GM19455 (cell line): ENCODE measurements around the gene IRF7.

Source experiments
- ATAC-seq: cut with Tn5 transposase; IDR thresholded peaks from one replicate; pipeline ENCODE4 v1.9.1; 2021; ENCODE audit not compliant: unreplicated experiment

Gene IRF7

DNA sequence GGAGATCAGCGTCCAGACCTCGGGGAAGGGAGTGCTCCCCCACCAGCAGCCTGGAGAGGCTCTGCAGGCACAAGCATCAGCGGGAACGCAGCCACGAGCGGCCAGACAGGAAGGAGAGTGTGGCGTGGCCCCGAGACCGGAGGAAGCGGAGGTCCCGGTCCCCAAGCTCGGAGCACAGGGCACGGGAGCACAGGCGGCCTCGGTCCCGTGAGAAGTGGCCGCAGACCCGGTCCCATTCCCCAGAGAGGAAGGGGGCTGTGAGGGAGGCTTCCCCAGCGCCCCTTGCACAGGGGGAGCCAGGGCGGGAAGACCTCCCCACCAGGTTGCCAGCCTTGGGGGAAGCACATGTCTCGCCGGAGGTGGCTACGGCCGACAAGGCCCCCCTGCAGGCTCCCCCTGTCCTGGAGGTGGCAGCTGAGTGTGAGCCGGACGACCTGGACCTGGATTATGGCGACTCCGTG lies 6.9 kb downstream of the IRF7 start:
- ATAC-seq = no peak

DNA sequence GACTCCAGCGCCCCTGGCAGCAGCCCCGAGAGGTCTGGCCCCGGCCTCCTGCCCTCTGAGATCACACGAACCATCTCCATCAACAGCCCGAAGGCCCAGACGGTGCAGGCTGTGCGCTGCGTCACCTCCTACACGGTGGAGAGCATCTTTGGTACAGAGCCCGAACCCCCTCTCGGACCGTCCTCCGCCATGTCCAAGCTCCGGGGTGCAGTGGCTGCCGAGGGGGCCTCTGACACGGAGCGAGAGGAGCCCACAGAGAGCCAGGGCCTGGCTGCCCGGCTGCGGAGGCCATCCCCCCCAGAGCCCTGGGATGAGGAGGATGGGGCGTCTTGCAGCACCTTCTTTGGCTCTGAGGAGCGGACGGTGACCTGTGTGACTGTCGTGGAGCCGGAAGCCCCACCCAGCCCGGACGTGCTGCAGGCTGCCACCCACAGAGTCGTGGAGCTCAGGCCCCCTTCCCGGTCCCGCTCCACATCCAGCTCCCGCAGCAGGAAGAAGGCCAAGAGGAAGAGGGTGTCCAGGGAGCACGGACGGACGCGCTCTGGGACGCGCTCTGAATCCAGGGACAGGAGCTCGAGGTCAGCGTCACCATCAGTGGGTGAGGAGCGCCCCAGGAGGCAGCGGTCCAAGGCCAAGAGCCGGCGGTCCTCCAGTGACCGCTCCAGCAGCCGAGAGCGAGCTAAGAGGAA lies 7.6 kb downstream of the IRF7 start:
- no peak for ATAC-seq

DNA sequence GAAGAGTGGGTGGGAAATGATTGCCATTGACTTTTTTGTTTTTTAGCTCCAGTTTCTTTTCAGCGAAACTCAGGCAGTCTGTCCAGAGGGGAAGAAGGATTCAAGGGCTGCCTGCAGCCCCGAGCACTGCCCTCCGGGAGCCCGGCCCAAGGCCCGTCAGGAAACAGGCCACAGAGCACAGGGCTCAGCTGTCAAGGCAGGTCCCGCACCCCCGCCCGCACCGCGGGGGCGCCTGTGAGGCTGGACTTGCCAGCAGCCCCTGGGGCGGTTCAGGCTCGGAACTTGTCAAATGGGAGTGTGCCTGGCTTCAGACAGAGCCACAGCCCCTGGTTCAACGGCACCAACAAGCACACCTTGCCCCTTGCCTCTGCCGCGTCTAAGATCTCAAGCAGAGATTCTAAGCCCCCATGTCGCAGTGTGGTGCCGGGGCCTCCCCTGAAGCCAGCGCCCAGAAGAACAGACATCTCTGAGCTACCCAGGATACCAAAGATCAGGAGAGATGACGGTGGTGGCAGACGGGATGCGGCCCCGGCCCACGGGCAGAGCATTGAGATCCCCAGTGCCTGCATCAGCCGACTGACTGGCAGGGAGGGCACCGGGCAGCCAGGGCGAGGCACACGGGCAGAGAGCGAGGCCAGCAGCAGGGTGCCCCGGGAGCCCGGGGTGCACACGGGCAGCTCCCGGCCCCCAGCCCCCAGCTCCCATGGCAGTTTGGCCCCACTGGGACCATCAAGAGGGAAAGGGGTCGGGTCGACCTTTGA lies 8.6 kb downstream of the IRF7 start:
- no peak for ATAC-seq

DNA sequence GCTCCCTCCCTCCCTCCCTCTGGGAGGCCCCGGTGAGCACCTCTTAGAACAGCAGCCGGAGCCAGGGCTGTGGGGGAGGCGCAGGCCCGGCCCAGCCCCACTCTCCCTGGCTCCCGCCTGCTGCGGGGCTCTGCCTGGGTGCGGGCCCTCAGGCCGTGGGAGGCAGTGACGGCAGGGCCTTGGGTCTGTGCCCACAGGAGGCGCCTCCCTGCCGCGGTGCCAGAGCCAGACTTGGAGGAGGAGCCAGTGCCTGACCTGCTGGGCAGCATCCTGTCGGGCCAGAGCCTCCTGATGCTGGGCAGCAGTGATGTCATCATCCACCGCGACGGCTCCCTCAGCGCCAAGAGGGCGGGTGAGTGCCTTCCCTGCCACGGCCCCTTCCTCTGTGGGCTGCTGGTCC lies 9.5 kb downstream of the IRF7 start:
- ATAC-seq = no peak

DNA sequence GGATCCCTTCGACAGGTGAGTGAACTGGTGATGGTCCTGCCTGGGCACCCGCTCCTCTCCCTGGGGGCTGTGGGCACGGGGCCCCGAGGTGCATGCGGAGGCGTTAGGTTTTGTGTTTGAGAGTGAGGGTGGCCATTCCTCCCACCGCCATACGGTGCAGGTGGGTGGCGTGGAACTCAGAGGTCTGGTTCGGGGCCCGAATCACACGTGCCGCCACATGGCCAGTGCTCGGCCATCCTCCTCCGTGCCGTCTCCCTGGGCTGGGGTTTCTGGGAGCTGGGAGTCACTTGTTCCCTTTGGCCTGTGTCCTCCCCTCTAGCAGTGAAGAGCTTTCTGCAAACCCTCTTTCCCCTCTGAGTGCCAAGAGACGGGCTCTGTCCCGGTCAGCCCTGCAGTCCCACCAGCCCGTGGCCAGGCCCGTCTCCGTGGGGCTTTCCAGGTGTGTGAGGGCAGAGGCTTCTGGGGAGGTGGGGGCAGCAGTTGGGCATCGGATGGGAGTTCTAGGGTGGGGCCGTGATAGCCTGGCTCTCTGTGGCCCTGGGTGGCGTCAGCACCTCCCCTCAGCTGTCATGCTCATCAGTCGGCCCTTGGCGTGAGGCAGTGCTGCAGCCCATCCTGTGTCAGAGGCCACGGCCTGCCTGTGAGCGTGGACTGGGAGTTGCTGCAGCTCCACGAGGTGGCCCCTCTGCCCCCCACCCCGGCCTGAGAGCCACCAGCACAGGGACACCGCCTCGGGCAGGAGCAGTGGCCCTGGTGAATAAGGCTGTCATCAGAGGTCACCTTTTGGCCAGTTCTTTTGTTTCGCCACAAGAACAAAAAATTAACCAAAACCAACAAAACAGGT lies 10.2 kb downstream of the IRF7 start:
- ATAC-seq = no peak

DNA sequence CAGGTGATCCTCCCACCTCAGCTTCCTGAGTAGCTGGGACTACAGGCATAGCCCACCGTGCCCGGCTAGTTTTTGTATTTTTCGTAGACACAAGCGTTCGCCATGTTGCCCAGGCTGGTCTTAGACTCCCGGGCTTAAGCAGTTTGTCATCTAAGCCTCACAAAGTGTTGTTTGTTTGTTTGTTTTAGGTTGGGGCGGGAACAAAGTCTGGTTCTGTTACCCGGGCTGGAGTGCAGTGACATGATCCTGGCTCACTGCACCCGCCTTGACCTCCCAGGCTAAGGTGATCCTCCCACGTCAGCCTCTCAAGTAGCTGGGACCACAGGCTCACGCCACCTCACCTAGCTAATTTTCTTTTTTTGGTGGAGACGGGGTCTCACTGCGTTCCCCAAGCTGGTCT lies 12.6 kb downstream of the IRF7 start:
- ATAC-seq = no peak

DNA sequence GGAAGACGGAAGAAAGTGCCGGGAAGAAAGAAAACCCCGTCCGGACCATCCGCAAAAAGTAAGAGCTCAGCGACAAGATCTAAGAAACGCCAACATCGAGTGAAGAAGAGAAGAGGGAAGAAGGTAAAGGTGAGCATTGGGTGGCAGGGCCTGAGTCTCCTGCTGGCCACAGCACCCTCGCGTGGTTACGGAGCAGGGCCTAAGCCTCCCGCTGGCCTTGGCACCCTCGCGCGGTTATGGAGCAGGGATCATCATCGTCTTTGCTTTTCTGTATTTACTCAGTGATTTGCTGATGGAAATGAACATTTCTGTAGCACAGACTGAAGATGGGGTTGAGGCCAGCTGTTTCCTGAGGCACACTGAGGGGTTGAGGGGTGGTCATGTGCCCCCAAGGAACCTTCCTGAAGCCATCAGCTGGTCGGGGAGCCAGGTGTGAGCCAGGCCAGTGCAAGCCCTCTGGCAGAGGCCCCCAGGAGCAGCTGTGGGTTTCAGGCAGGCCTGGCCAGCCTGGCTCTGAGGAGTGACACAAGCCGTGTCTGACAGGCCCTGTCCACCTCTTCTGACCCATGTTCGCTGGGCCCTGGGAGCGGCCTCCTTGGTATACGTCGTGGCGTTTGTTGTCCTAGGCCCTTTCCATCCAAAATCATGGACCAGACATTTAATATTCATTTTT lies 14.0 kb downstream of the IRF7 start:
- no peak for ATAC-seq

DNA sequence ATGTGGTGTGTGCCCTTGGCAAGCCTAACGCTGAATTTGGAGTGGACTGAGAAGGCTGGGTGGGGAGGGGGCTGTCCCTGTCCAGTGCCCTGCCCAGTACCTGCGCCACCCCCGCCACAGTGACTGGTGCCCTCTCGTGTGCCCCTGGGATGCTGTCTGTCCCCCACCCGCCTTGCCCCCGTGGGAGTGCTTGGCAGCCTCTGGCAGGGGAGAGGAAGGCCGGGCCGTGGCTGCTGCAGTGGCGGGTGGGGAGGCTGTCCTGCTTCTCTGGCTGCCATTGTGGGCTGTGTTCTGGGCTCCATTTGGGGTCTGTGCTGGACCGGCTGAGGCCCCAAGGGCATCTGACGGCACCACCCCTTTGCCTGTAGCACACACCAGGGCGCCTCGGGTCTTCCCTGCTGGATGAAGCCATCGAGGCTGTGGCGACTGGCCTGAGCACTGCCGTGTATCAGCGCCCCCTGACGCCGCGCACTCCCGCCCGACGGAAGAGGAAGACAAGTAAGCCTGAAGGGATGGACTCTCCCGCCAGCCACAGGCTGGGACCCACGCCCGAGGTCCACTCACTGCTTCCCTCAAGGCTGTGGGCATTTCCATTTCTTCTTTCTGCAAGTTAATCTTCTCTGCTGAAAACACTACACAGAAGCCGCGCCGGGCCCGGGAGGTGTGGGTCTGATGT lies 17.6 kb downstream of the IRF7 start:
- no peak for ATAC-seq

DNA sequence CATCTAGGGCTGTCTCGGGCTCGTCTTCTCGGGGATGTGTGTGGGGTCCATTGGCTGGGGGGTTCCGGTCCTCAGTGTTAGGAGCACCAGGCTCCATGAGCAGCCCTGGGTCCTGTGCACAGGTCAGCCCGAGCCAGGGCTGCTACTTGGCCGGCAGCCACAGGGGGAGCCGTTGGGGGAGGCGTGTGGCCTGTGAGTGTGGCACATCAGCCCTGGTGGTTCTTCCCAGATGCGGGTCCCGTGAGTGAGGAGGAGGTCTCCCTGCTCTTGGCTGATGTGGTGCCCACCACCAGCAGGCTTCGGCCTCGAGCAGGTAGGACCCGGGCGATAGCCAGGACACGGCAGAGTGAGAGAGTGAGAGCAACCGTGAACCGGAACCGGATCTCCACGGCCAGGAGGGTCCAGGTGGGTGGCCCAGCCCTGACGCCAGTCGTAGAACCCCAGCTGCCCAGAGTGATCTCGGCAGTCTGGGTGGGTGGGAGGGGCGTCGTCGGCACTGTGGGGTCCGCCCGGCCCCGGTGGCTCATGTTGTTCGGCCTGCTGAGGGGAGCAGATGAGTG lies 18.5 kb downstream of the IRF7 start:
- no peak for ATAC-seq

DNA sequence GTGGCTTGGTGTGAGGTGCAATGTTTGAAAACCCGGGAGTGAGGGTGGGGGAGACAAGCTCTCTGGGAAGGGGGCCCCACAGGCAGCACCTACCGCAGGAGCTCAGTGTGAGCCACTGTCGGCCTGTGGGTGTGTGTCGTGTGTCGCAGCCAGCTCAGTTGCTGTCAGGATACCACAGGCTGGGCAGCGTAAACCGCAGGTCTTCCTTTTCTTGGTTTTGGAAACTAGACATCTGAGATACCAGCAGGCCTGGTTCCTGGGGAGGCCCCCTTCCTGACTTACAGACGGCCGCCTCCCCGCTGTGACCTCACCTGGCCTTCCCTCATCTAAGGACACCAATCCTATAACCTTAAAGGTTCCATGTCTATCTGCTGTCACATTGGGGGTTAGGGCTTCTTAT lies 19.4 kb downstream of the IRF7 start:
- ATAC-seq = no peak

DNA sequence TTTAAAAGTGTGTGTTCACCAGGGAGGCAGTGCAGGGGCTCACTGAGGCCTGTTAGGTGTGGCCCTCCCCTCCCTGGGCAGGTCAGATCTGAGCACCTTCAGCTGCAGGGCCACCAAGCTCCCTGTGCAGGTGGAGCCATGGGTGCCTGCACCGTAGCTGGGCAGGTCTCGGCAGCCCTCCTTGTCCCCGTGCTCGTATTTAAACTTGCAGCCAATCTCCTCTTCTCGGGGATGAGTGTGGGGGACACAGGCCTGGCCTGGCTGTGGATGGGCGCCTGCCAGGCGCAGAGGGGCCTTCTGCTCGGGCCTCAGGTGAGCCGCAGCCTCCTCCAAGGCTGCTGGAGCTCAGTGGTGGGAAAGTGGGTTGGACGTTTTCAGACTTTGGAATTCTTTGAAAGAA lies 20.4 kb downstream of the IRF7 start:
- ATAC-seq = no peak

DNA sequence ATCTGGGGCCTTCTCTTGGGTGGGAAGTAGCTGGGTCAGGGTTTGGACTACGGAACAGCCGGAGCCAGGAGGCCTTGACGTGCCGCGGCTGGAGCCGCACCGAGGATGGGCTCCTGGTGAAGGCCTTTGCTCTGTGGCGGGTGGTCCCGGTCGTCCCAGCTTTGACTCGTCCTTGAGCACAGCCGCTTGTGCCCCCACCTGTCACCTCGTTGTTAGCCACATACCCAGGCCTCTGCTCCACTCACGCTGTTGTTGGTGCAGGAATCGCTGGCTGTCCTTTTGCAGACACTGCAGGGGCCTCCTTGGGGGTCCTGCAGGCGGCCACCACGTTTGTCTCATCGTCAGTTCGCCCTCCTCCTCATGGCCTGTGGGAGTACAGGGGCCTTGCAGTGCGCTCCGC lies 22.4 kb downstream of the IRF7 start:
- ATAC-seq = no peak

DNA sequence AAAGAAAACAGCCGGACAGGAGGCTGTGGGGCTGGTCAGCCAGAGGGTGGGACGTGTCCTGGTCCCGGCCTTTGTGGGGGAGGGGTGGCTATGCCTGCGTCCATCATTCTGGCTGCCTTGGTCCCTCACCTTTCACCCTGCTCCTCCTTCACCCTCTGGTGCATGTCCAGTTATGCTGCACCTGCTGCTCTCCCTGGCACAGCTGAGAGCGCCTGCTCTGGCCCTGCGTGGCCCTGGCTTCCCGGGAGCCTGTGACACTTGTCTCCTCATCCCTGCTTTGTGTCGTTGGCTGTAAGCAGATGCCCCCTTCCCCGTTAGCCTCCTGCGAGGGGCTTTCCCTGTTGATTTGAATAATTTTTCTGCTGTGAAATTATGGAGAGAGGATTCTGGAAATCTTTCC lies 22.8 kb downstream of the IRF7 start:
- no peak for ATAC-seq

DNA sequence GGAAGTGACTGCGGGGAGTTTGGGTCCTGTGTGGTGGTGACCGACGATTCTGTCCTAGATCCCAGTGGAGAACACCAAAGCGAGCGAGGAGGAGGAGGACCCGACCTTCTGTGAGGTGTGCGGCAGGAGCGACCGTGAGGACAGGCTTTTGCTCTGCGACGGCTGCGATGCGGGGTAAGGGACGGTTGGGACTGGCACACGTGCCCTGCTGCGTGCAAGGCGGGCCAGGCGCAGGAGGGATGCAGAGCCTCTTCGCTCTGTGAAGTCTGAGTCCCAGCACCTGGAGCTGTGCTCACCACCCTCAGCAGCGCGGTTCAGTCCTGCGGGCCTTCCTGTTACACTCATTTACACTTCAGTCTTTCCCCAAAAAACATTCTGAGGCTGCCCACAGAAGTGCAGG lies 23.2 kb downstream of the IRF7 start:
- no peak for ATAC-seq

DNA sequence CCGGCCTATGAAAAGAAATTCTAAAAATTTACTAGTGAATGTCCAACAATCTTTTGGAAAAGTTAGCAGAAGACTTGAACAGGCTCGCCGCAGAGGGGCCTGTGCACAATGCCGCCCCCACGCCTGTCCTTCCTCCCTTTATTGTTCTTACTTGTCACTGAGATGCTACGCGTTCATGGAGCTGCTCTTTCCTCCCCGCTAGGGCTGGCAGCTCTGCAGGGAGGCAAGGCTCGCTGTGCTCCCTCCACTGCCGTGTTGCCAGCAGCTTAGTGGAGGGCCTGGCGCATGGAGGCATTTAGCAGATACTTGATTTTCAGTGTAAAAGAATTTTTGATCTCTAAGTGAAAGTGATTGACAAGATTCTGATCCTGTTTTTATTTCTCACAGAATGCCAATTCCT lies 24.8 kb downstream of the IRF7 start:
- no peak for ATAC-seq

DNA sequence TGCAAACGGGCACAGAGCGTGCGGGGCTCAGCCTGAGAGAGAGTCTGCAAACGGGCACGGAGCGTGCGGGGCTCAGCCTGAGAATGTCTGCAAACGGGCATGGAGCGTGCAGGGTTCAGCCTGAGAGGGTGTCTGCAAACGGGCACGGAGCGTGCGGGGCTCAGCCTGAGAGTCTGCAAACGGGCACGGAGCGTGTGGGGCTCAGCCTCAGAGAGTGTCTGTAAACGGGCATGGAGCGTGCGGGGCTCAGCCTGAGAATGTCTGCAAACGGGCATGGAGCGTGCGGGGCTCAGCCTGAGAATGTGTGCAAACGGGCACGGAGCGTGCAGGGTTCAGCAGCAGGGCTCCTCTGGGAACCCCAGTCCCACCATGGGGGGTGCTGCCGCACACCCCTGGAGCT lies 26.0 kb downstream of the IRF7 start:
- no peak for ATAC-seq

DNA sequence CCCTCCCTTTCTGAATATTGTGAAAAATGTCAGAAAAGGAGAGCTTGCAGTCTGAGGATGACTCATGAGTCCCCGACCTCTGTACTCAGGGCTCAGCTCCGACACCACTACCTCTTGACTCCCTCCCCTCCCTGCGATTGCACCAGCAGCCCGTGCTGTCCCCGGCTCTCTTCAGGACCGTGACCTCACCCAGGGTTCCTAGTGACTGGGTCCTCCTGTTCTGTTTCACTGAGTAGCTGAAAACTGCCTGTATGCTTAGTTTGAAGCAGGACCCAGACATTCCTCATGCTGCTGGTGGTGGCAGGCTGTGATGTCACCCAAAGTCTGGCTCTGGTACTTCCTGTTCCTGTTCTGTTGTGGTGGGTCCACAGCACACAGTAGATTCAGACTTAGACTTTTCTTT lies 27.8 kb downstream of the IRF7 start:
- ATAC-seq = no peak

DNA sequence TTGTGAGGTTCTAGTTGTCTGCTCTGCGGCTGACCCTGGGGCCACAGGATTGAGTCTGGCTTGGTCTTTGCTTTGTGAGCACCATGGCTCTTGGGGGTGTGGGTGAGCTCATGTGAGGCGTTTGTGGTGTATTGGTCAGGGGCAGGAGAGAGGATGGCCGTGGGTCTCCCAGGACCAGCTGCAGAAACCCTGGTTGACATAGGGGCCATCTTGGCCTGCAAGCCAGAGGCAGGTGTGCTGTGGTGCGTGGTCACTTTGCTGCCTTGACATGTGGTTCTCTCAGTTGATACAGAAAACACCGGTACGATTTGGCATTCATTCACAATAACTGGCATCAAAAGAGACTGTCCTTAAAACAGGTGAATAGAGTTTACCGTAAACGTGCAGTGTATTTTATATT lies 28.2 kb downstream of the IRF7 start:
- ATAC-seq = no peak

DNA sequence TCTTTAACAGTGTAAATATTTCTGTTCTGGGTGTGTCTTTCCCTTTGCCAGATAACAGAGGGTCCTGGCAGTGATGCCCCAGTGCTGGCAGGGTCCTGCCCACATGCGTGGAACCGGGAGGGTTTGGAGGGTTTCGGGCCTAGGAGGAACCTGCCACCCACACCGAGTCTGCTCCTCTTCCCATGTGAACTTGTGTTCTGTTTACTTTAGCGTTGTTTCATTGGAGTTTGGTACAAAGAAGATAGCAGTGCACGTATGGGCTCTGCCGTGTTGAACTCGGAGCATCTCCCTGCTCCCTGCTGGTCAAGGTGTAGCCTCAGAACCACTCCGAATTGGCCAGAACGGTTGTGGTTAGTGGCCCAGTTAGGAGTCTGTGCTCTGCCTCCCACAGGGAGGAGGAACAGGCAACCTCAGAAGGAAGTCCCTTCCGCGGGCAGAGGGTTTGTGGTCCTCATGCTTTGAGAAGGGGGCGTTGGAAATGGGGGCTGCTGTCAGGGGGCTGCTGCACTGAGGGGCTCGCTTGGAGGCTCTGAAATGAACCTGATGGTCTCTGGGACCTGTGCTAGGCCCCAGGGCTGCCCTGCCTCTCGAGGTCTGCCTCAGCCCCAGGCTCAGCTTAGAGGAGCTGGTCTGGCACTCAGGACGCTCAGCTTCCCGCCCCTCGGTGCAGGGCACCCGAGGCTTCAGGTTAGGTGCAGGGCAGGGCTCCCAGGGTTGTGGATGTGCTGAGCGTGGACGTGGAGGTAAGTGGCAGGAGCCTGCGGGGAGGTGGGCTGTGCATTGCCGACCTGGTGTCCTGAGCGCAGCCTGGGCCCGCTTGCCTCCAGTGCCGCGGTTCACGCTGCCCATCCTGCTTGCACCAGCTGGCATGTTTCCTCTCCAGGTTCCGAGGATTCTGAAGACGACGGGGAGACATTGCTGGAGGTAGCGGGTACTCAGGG lies 29.1 kb downstream of the IRF7 start:
- ATAC-seq = no peak
